Naive thymus-derived CD4-positive, alpha-beta T cell (primary cell): ENCODE results near the gene CCL20. TPM values are rescaled to one million over a fixed set of nuclear protein-coding genes. Genes with fewer than 3 reads are reported as not detected.
A peak's percentile ranks its signal among the peaks of the same experiment; 100 is the strongest.

Experiments used
- ATAC-seq: fragments of 150-1000 bp; cut with Tn5 transposase; 2 replicates; pipeline ENCODE4 v1.10.0; 2021; ENCODE audit warnings: mild to moderate bottlenecking, moderate library complexity
- CTCF ChIA-PET: fragments of 350-600 bp; sonication (Branson Sonifier 250); formaldehyde crosslinking; loops from one replicate; lab custom pipeline; 2021; ENCODE audit warnings: antibody characterized with exemption; lab: Charles Lee
- POLR2A ChIA-PET: fragments of 350-600 bp; sonication (Branson Sonifier 250); formaldehyde crosslinking; loops from one replicate; lab custom pipeline; 2021; ENCODE audit warnings: antibody characterized with exemption, inconsistent platforms; lab: Charles Lee
- DNase-seq, 9 donors: peaks; one replicate each; pipeline versions ENCODE4 v3.0.0 to v3.0.0-alpha.2; 2020 to 2022; ENCODE audit warnings: mixed read lengths in 1 of 9
- H3K27ac ChIP-seq: one replicate; pipeline ENCODE4 v1.7.0; 2013; ENCODE audit warnings: mild to moderate bottlenecking, low read depth, low read length, moderate library complexity
- H3K27me3 ChIP-seq, 2 donors: one replicate each; pipeline ENCODE4 v1.7.0; 2013; ENCODE audit warnings: low read length in 2 of 2, mild to moderate bottlenecking in 2 of 2, moderate library complexity in 2 of 2; ENCODE audit not compliant: control insufficient read depth in 2 of 2, insufficient read depth in 2 of 2
- H3K36me3 ChIP-seq, 3 experiments: 1 replicate in 2 of 3; 2 replicates in 1 of 3; pipeline ENCODE4 v1.7.0; 2013; ENCODE audit warnings: low read length in 3 of 3, mild to moderate bottlenecking in 3 of 3, moderate library complexity in 1 of 3; ENCODE audit not compliant: insufficient read depth in 3 of 3, control insufficient read depth in 2 of 3
- H3K4me1 ChIP-seq, 2 donors: one replicate each; pipeline ENCODE4 v1.7.0; 2013; ENCODE audit warnings: low read length in 2 of 2, mild to moderate bottlenecking in 2 of 2, moderate library complexity in 1 of 2; ENCODE audit not compliant: control insufficient read depth in 2 of 2, insufficient read depth in 2 of 2
- H3K4me3 ChIP-seq: 2 replicates; pipeline ENCODE4 v1.7.0; 2013; ENCODE audit warnings: mild to moderate bottlenecking, low read length
- H3K9me3 ChIP-seq, 3 experiments: 1 replicate in 2 of 3; 2 replicates in 1 of 3; pipeline ENCODE4 v1.7.0; 2013; ENCODE audit warnings: low read length in 3 of 3; ENCODE audit not compliant: control insufficient read depth in 2 of 3
- H3K27ac Mint-ChIP-seq, 9 donors: one replicate each; pipeline ENCODE4 v1.8.0; 2020 to 2022; ENCODE audit warnings: mixed read lengths in 9 of 9, mild to moderate bottlenecking in 8 of 9, moderate library complexity in 5 of 9, inconsistent platforms in 2 of 9
- H3K27me3 Mint-ChIP-seq, 5 donors: one replicate each; pipeline ENCODE4 v1.8.0; 2021 to 2022; ENCODE audit warnings: mixed read lengths in 5 of 5, mild to moderate bottlenecking in 1 of 5
- H3K36me3 Mint-ChIP-seq, 5 donors: one replicate each; pipeline ENCODE4 v1.8.0; 2020 to 2022; ENCODE audit warnings: mixed read lengths in 5 of 5, mild to moderate bottlenecking in 3 of 5, inconsistent platforms in 1 of 5
- H3K4me1 Mint-ChIP-seq, 7 donors: one replicate each; pipeline ENCODE4 v1.8.0; 2020 to 2022; ENCODE audit warnings: mixed read lengths in 7 of 7, mild to moderate bottlenecking in 3 of 7, inconsistent platforms in 1 of 7
- H3K4me3 Mint-ChIP-seq, 10 donors: one replicate each; pipeline ENCODE4 v1.8.0; 2020 to 2022; ENCODE audit warnings: mild to moderate bottlenecking in 10 of 10, mixed read lengths in 10 of 10, moderate library complexity in 6 of 10, inconsistent platforms in 2 of 10
- H3K9me3 Mint-ChIP-seq, 11 donors: one replicate each; pipeline ENCODE4 v1.8.0; 2020 to 2022; ENCODE audit warnings: mixed read lengths in 11 of 11, mild to moderate bottlenecking in 4 of 11, inconsistent platforms in 1 of 11, moderate library complexity in 1 of 11
- intact Hi-C, 2 donors: fragments of 100-400 bp; cut with micrococcal nuclease; formaldehyde crosslinking; loops; one replicate each; pipeline ENCODE4 v1.15.1; 2023
- polyA plus RNA-seq, 2 donors: library from polyadenylated mRNA; unstranded; fragments of 300-500 nt; fragmentation: Illumina TruSeq; gene quantifications; one replicate each; pipeline ENCODE4 v1.2.3, GENCODE V29; 2021
- total RNA-seq, 6 experiments: library from RNA in 5 of 6; stranded (reverse) in 5 of 6; gene quantifications; 1 replicate in 5 of 6; 2 replicates in 1 of 6; pipeline ENCODE4 v1.2.3 and lab custom pipeline; 2021 to 2026

CCL20 gene
- total and polyA plus RNA-seq, 7 experiments from 2014 or later, result 0.36 to 1.9 (median 1.4) TPM; not detected in 4

DNA sequence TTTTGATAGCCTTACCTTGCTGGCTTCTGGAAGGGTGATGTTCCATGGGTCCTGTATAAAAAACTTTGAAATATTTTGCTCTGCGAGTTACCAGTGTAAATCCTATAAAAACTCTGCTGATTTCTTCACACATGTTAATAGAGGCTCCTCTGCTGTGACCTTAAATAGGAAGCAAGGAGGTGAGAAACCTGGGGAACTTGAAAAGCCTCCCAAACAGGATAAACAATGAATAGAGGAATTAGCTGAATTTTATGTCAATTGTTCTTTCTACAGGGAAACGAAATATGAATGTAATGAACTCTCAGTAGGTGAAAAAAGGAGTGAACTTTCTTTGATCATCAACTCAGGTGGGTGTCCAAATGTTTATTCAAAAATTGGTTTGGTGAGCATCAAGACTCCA, 10.8 kb upstream of the CCL20 start:
- Mint-ChIP-seq H3K9me3 (peaks cover 0 to 4% (median 0%) of the 10 kb centered on the region in 11 donors), H3K27ac (no peak overlapping the region), H3K4me1 (peaks cover 0 to 11% (median 7%) of the 10 kb centered on the region in 7 donors), H3K27me3 (peaks cover 0 to 21% (median 2%) of the 10 kb centered on the region in 5 donors), H3K4me3 (no peak overlapping the region), H3K36me3 (no peaks in the 10 kb centered on the region)
- Histone ChIP-seq H3K27me3 (no peaks in the 10 kb centered on the region), H3K4me1 (peaks cover 0 to 5% of the 10 kb centered on the region in 2 donors), H3K36me3 (no peaks in the 10 kb centered on the region), H3K27ac (no peak overlapping the region), H3K4me3 (no peak overlapping the region), H3K9me3 (no peaks in the 10 kb centered on the region)
- no peak for DNase-seq
- CTCF ChIA-PET, result no interaction called here
- POLR2A ChIA-PET, result no interaction called here
- intact Hi-C loops, result no loop called here
- ATAC-seq, result no peak

- ATAC-seq, result peak; percentile 24
- H3K27ac ChIP-seq, result no peak overlapping the region
These were observed 8.7 kb upstream of the CCL20 start for GRCh38 chr2:227804975-227805374.

GRCh38 chr2:227805578-227805977, 8.1 kb upstream of the CCL20 start:
- H3K4me3 Mint-ChIP-seq, result peak overlapping the region in 9 of 10 donors; percentile 41 to 80 (median 72)
- Histone ChIP-seq H3K4me3 (peak overlapping the region; percentile 12), H3K9me3 (no peaks in the 10 kb centered on the region), H3K27ac (no peak overlapping the region), H3K4me1 (peaks cover 0 to 5% of the 10 kb centered on the region in 2 donors), H3K27me3 (no peaks in the 10 kb centered on the region), H3K36me3 (no peaks in the 10 kb centered on the region)
- POLR2A ChIA-PET, result interaction anchor here (0.7 kb wide), 1 partner anchor 868 kb away, joined by 6 read pairs; no protein-coding TSS in a partner anchor
- peak; percentile 78 for ATAC-seq
- intact Hi-C loops, result loop anchor here in 1 of 2 donors (1.0 kb wide), 1 partner anchor 22 kb away; no protein-coding TSS in a partner anchor
- H3K9me3 Mint-ChIP-seq, result peaks cover 0 to 4% (median 0%) of the 10 kb centered on the region in 11 donors
- H3K4me1 Mint-ChIP-seq, result peaks cover 0 to 11% (median 7%) of the 10 kb centered on the region in 7 donors
- H3K27ac Mint-ChIP-seq, result peak overlapping the region in 6 of 9 donors; percentile 2 to 81 (median 50)
- H3K36me3 Mint-ChIP-seq, result no peaks in the 10 kb centered on the region
- CTCF ChIA-PET, result no interaction called here
- DNase-seq, result peak in 4 of 9 donors; percentile 11 to 13 (median 12)
- peaks cover 0 to 19% (median 2%) of the 10 kb centered on the region in 5 donors for H3K27me3 Mint-ChIP-seq

More at GRCh38 chr2:227804975-227805374, 8.7 kb upstream of the CCL20 start:
- Mint-ChIP-seq H3K9me3 (peaks cover 0 to 4% (median 0%) of the 10 kb centered on the region in 11 donors), H3K27ac (peak overlapping the region in 1 of 9 donors; percentile 70), H3K4me3 (no peak overlapping the region), H3K4me1 (peaks cover 0 to 11% (median 7%) of the 10 kb centered on the region in 7 donors), H3K36me3 (no peaks in the 10 kb centered on the region), H3K27me3 (peaks cover 0 to 21% (median 2%) of the 10 kb centered on the region in 5 donors)
- Histone ChIP-seq H3K4me1 (peaks cover 0 to 5% of the 10 kb centered on the region in 2 donors), H3K27me3 (no peaks in the 10 kb centered on the region), H3K36me3 (no peaks in the 10 kb centered on the region), H3K4me3 (no peak overlapping the region), H3K9me3 (no peaks in the 10 kb centered on the region)
- POLR2A ChIA-PET, result interaction anchor here (0.7 kb wide), 1 partner anchor 869 kb away, joined by 6 read pairs; no protein-coding TSS in a partner anchor
- intact Hi-C loops, result loop anchor here in 1 of 2 donors (1.0 kb wide), 1 partner anchor 22 kb away; no protein-coding TSS in a partner anchor
- CTCF ChIA-PET, result no interaction called here
- DNase-seq, result no peak

DNA sequence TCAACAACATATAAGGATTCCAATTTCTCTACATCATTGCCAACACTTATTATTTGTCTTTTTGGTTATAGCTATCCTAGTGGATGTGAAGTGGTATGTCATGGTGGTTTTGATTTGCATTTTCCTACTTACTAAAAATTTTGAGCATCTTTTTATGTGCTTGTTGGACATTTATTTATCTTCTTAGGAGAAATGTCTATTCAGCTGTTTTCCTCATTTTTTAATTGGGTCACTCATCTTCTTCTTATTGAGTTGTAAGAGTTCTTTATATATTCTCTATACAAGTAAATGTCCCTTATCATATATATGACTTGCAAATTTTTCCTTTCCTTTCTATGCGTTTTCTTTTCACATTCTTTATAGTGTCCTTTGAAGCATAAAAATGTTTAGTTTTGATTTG, 4.7 kb upstream of the CCL20 start:
- ChIA-PET POLR2A (no interaction called here), CTCF (no interaction called here)
- Histone ChIP-seq H3K36me3 (no peaks in the 10 kb centered on the region), H3K4me3 (no peak overlapping the region), H3K9me3 (no peaks in the 10 kb centered on the region), H3K27me3 (no peaks in the 10 kb centered on the region), H3K4me1 (peaks cover 0 to 5% of the 10 kb centered on the region in 2 donors), H3K27ac (no peak overlapping the region)
- Mint-ChIP-seq H3K4me3 (no peak overlapping the region), H3K36me3 (no peaks in the 10 kb centered on the region), H3K9me3 (peaks cover 0 to 6% (median 0%) of the 10 kb centered on the region in 11 donors), H3K27ac (no peak overlapping the region), H3K4me1 (peaks cover 0 to 11% (median 7%) of the 10 kb centered on the region in 7 donors), H3K27me3 (peaks cover 0 to 24% (median 10%) of the 10 kb centered on the region in 5 donors)
- ATAC-seq (no peak), DNase-seq (no peak)
- intact Hi-C loops, result no loop called here

DNA sequence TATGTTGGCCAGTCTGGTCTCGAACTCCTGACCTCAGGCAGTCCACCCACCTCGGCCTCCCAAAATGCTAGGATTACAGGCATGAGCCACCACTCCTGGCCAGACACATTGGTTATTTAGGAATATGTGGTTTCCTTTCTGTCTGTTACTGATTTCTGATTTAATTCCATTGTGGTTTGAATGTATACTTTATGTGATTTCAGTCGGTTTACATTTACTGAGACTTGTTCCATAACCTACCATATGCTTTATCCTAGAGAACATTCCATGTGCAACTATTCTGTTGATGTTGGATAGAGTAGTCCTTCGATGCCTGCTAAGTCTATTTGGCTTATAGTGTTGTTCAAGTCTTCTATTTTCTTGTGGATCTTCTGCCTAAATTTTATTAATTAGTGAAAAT, 1.6 kb upstream of the CCL20 start:
- peaks cover 0 to 3% of the 10 kb centered on the region in 2 donors for H3K27me3 ChIP-seq
- H3K4me3 ChIP-seq, result no peak overlapping the region
- Mint-ChIP-seq H3K4me3 (no peak overlapping the region), H3K27ac (no peak overlapping the region), H3K9me3 (peaks cover 0 to 6% (median 0%) of the 10 kb centered on the region in 11 donors), H3K4me1 (peaks cover 0 to 3% (median 0%) of the 10 kb centered on the region in 7 donors), H3K27me3 (peaks cover 0 to 33% (median 13%) of the 10 kb centered on the region in 5 donors), H3K36me3 (no peaks in the 10 kb centered on the region)
- ATAC-seq (no peak), DNase-seq (no peak)
- H3K4me1 ChIP-seq, result no peaks in the 10 kb centered on the region
- CTCF ChIA-PET, result no interaction called here
- no peak overlapping the region for H3K27ac ChIP-seq
- intact Hi-C loops, result no loop called here
- no peaks in the 10 kb centered on the region for H3K9me3 ChIP-seq
- POLR2A ChIA-PET, result no interaction called here
- no peaks in the 10 kb centered on the region for H3K36me3 ChIP-seq

GRCh38 chr2:227813229-227813561, 447 bp upstream of the CCL20 start:
- DNase-seq (no peak), ATAC-seq (no peak)
- Histone ChIP-seq H3K27me3 (peaks cover 0 to 3% of the 10 kb centered on the region in 2 donors), H3K9me3 (no peaks in the 10 kb centered on the region), H3K27ac (no peak overlapping the region), H3K36me3 (no peaks in the 10 kb centered on the region), H3K4me3 (no peak overlapping the region), H3K4me1 (no peaks in the 10 kb centered on the region)
- H3K4me3 Mint-ChIP-seq, result no peak overlapping the region
- no peaks in the 10 kb centered on the region for H3K36me3 Mint-ChIP-seq
- no peak overlapping the region for H3K27ac Mint-ChIP-seq
- H3K4me1 Mint-ChIP-seq, result peaks cover 0 to 10% (median 0%) of the 10 kb centered on the region in 7 donors
- H3K9me3 Mint-ChIP-seq, result peaks cover 0 to 6% (median 0%) of the 10 kb centered on the region in 11 donors
- intact Hi-C loops, result no loop called here
- H3K27me3 Mint-ChIP-seq, result peaks cover 0 to 35% (median 20%) of the 10 kb centered on the region in 5 donors
- POLR2A ChIA-PET, result no interaction called here
- CTCF ChIA-PET, result no interaction called here

- Histone ChIP-seq H3K36me3 (no peaks in the 10 kb centered on the region), H3K9me3 (no peaks in the 10 kb centered on the region), H3K4me1 (no peaks in the 10 kb centered on the region), H3K4me3 (no peak overlapping the region), H3K27ac (no peak overlapping the region), H3K27me3 (peaks cover 0 to 3% of the 10 kb centered on the region in 2 donors)
- H3K27me3 Mint-ChIP-seq, result peaks cover 0 to 43% (median 20%) of the 10 kb centered on the region in 5 donors
- no peak for DNase-seq
- H3K4me3 Mint-ChIP-seq, result no peak overlapping the region
- H3K4me1 Mint-ChIP-seq, result peaks cover 0 to 13% (median 0%) of the 10 kb centered on the region in 7 donors
- ChIA-PET CTCF (no interaction called here), POLR2A (no interaction called here)
- intact Hi-C loops, result no loop called here
- no peak for ATAC-seq
- no peaks in the 10 kb centered on the region for H3K36me3 Mint-ChIP-seq
- no peak overlapping the region for H3K27ac Mint-ChIP-seq
- H3K9me3 Mint-ChIP-seq, result peaks cover 0 to 6% (median 0%) of the 10 kb centered on the region in 11 donors
These were observed 1.4 kb downstream of the CCL20 start for GRCh38 chr2:227815066-227815465.
